Iris pigment epithelial cell (primary cell): Measurements from ENCODE around the gene DIAPH2.

Experiments
- DNase-seq: peaks from one replicate; pipeline ENCODE4 v3.0.0-alpha.2; 2011; ENCODE audit warnings: low read depth

DIAPH2 gene

DNA sequence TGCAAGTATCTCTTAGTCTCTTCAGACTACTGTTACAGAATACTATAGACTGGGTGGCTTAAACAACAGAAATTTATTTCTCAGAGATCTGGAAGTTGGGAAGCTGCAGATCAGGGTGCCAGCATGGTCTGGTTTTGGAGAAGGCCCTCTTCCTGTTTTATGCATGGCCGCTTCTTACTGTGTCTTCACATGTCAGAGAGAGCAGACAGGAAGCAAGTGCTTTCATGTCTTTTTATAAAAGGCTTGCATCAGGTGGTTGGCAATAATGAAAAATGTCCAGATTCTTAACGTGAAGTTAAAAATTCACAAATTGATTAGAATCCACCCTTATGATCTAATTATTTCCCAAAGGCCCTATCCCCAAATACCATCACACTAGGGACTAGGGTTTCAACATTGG lies 484.0 kb downstream of the DIAPH2 start:
- no peak for DNase-seq

GRCh38 chrX:97175147-97175546 lies 490.5 kb downstream of the DIAPH2 start:
- no peak for DNase-seq

- DNase-seq = no peak
These were observed 505.0 kb downstream of the DIAPH2 start for GRCh38 chrX:97189668-97190067.

GRCh38 chrX:97199501-97199900 lies 514.9 kb downstream of the DIAPH2 start:
- peak; percentile 82 for DNase-seq

- DNase-seq = no peak
These were observed 515.8 kb downstream of the DIAPH2 start for GRCh38 chrX:97200454-97200853.

GRCh38 chrX:97210501-97210900 lies 525.9 kb downstream of the DIAPH2 start:
- no peak for DNase-seq

DNA sequence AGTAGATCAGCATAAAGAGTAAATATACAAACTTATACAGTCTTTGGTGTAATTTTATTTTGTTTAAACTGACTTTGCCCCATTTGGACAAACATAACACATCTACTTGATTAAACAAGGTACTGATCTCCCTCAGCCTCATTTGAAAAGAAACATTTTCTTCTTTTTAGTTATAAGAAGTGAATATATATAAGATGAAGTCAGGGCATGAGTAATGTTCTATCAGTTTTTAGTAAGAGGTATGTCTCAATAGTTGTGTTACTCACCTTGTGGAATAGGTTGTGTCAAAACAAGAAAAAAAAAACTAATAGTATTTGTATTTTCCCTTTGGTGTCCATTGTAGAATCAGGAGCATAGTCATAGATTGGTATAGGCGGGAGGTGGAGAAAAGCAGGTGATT lies 526.4 kb downstream of the DIAPH2 start:
- peak; percentile 22 for DNase-seq

DNA sequence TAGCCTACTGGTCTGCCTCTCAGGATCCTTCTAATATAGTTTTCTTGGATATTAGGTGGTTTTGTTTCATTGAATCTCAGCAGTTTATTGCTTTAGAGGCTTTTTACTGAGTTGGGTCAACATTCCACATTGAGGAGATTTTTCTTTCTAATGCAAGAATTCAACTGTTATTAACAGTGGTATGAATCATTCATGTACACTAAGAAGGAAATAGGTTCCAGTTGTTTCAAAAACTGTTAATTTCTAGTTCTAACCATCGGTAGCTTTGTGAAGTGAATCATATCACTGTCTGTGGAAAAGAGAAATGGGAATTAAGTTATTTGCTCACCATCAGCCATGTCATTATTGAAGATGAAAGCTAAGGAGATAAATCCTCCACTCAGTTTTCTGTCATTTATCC lies 530.5 kb downstream of the DIAPH2 start:
- DNase-seq = peak; percentile 52

- no peak for DNase-seq
These were observed 539.5 kb downstream of the DIAPH2 start for GRCh38 chrX:97224148-97224547.

DNA sequence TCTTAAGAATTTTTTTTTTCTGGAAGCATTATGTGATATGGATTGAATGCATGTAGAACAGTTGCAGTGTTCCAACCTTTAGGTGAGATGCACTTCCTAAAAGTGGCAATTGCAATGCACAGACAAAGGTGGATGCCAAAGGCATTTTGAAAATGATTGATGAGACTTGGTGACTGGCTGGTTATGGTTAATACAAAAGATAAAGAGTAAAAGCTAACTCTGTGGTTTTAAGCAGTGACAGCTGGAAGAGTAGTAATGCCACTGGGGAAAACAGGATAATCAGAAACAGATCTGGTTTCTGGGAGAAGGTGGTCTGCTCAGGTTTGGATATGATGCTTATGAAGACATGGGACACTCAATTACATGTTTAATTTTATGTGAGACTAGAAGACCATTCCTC lies 544.7 kb downstream of the DIAPH2 start:
- no peak for DNase-seq

DNA sequence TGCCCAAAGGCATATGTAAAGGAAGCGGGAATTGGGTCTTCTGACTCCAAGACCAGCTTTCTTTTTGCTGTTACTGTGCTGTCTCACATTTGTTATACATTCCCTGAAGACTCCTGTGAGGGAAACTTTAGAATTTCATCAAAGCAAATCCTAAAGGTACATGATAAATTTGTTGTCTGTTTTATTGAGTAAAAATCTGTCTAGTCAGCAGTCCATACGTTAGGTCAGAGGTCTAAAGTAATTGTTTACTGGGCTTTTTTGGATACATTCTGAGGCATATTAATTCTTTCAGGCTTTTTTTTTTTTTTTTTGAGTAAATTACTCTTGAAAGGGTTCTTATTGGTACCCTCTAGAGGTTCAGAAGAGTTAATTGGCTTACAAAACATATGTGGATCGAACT lies 546.3 kb downstream of the DIAPH2 start:
- DNase-seq = no peak

- DNase-seq = no peak
These were observed 549.9 kb downstream of the DIAPH2 start for GRCh38 chrX:97234471-97235081.

DNA sequence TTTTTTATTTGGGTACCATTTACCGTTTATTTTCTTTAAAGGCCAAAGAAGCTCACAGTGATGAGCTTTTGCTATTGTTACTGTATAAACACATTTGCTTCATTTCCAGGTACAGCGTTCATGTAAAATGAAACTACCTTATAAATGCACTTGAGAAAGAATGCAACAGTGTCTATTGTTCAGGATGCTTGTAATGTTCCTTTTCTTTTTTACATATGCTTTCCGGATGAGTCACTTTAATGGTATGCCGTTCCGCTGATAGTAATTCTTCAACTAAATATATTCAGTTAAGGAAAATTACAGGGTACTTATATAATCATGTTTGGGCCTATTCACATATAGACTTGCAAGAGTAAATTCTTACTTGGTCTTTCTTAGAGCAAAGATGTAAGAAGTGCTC lies 554.0 kb downstream of the DIAPH2 start:
- DNase-seq = peak; percentile 62

DNA sequence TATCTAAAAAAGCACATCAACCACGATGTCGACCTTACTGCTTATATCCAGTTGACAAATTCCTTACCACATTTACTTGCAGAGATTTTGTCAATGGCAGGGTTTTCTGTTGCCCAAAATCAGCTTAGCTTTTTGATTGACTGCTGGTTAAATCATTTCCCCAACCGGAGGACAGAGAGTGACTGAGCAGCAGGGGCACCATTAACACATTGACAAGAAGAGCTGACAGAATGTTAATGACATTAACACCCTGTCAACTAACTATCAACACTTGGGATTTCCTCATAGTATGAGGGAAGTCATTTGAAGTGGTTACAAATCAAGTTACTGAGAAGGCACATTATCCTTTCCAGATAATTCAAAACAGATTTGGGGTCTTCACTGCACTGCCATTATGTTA lies 567.5 kb downstream of the DIAPH2 start:
- DNase-seq = no peak

DNA sequence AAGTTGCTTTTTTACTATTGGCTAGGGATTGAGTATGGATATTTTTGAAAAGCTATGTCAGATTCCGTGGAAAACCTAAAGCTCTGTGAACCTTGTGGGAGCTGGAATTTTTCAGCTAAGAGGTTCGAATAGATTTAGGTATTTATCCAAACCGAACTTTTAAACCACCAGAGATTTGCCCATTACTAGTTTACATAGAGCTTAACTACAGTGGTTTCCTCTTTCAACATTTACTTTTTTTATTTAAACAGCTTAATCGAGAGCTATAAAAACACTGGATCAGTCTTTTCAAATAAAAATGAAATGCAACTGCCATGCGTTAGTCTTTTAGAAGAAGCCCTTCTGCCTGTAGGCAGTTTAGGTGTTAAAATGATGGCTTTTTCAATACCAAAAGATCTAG lies 576.0 kb downstream of the DIAPH2 start:
- no peak for DNase-seq

- DNase-seq = no peak
These were observed 581.9 kb downstream of the DIAPH2 start for GRCh38 chrX:97266406-97267121.

- DNase-seq = peak; percentile 17
These were observed 582.9 kb downstream of the DIAPH2 start for GRCh38 chrX:97267396-97268181.

GRCh38 chrX:97268182-97268680 lies 583.6 kb downstream of the DIAPH2 start:
- DNase-seq = peak; percentile 7

DNA sequence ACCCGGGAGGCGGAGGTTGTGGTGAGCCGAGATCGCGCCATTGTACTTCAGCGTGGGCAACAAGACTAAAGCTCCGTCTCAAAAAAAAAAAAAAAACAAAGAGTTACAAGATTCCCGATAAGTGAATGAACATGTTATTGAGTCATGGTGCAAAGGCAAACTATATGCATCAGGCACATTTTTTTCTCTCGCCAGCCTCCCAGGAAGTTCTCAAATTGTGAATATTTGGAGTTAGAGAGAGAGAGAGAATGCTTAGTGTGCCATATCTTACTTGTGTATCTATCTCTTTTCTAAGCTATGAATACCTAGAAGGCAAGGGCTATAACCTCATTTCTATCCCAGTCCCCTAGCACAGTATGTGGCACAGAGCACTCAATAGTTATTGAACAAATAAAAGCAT lies 599.9 kb downstream of the DIAPH2 start:
- DNase-seq = no peak

- peak; percentile 12 for DNase-seq
These were observed 605.6 kb downstream of the DIAPH2 start for GRCh38 chrX:97290199-97290598.

- no peak for DNase-seq
These were observed 609.4 kb downstream of the DIAPH2 start for GRCh38 chrX:97294041-97294440.

DNA sequence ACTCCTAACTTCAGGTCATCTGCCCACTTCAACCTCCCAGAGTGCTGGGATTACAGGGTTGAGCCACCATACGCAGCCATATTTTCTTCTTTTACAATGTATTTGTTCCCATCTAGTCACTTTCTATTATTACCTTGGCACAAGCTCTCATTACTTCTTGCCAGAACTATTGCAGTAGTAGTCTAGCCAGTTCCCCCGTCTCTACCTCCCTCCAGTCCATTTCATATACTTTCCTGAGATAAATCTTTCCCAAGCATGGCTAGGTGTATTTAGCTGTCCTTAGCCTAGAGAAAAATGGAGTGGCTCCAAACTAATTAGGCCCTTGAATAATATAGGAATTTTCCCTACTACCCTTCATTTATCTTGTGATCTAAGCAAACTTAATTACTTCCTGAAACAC lies 611.3 kb downstream of the DIAPH2 start:
- DNase-seq = no peak
